Measurements from ENCODE around the gene REG1B.

The REG1B gene

GRCh38 chr2:79090693-79091092 lies 2.9 kb upstream of the REG1B start:
- no peaks in the 10 kb centered on the region for H3F3A ChIP-seq (ENCODE audit: insufficient read depth)
- H3K79me2 ChIP-seq (ENCODE audit: insufficient read depth, low read length), result no peaks in the 10 kb centered on the region
- H2AFZ ChIP-seq (ENCODE audit: low read depth, low read length, severe bottlenecking), result no peak overlapping the region
- H3K4me2 ChIP-seq (ENCODE audit: low read depth, low read length, poor library complexity, severe bottlenecking), result no peak overlapping the region
- no peak overlapping the region for H3K9ac ChIP-seq (ENCODE audit: low read length)
- no peak overlapping the region for H3K4me3 ChIP-seq (ENCODE audit: insufficient read depth, low read length, poor library complexity, severe bottlenecking)
- TF ChIP-seq CTCF (IDR thresholded peaks at IDR 0.05; ENCODE audit: insufficient read depth, low read length, poor library complexity, severe bottlenecking) (no peak), EZH2phosphoT487 (conservative IDR thresholded peaks at IDR 0.05; ENCODE audit: low read length) (no peak)
- no peaks in the 10 kb centered on the region for H3K36me3 ChIP-seq (ENCODE audit: low read length)
- no peaks in the 10 kb centered on the region for H3K27me3 ChIP-seq (ENCODE audit: low read length)
- H4K20me1 ChIP-seq (ENCODE audit: low read depth, low read length), result no peaks in the 10 kb centered on the region
- H3K27ac ChIP-seq (ENCODE audit: low read depth, low read length), result no peak overlapping the region
- no peaks in the 10 kb centered on the region for H3K9me2 ChIP-seq (replicated peaks; ENCODE audit: insufficient read depth, low read length)
- no peaks in the 10 kb centered on the region for H3K9me3 ChIP-seq (ENCODE audit: insufficient read depth, low read length)

- H2AFZ ChIP-seq (ENCODE audit: low read depth, low read length, severe bottlenecking), result no peak overlapping the region
- H3K9me3 ChIP-seq (ENCODE audit: insufficient read depth, low read length), result no peaks in the 10 kb centered on the region
- no peaks in the 10 kb centered on the region for H3K79me2 ChIP-seq (ENCODE audit: insufficient read depth, low read length)
- H3K27ac ChIP-seq (ENCODE audit: low read depth, low read length), result no peak overlapping the region
- no peak overlapping the region for H3K4me2 ChIP-seq (ENCODE audit: low read depth, low read length, poor library complexity, severe bottlenecking)
- H3K4me3 ChIP-seq (ENCODE audit: insufficient read depth, low read length, poor library complexity, severe bottlenecking), result no peak overlapping the region
- H3K9ac ChIP-seq (ENCODE audit: low read length), result no peak overlapping the region
- no peaks in the 10 kb centered on the region for H4K20me1 ChIP-seq (ENCODE audit: low read depth, low read length)
- no peaks in the 10 kb centered on the region for H3K36me3 ChIP-seq (ENCODE audit: low read length)
- no peaks in the 10 kb centered on the region for H3K9me2 ChIP-seq (replicated peaks; ENCODE audit: insufficient read depth, low read length)
- no peaks in the 10 kb centered on the region for H3F3A ChIP-seq (ENCODE audit: insufficient read depth)
- TF ChIP-seq EZH2phosphoT487 (conservative IDR thresholded peaks at IDR 0.05; ENCODE audit: low read length), result no peak
- no peak for TF ChIP-seq CTCF (IDR thresholded peaks at IDR 0.05; ENCODE audit: insufficient read depth, low read length, poor library complexity, severe bottlenecking)
- H3K27me3 ChIP-seq (ENCODE audit: low read length), result no peaks in the 10 kb centered on the region
These were observed 1.5 kb downstream of the REG1B start for GRCh38 chr2:79086255-79086654.

- Histone ChIP-seq H2AFZ (ENCODE audit: low read depth, low read length, severe bottlenecking) (no peak overlapping the region), H3K4me2 (ENCODE audit: low read depth, low read length, poor library complexity, severe bottlenecking) (no peak overlapping the region), H3K27ac (ENCODE audit: low read depth, low read length) (no peak overlapping the region), H3K27me3 (ENCODE audit: low read length) (no peaks in the 10 kb centered on the region), H3K9ac (ENCODE audit: low read length) (no peak overlapping the region), H3K9me2 (replicated peaks; ENCODE audit: insufficient read depth, low read length) (no peaks in the 10 kb centered on the region), H3K36me3 (ENCODE audit: low read length) (no peaks in the 10 kb centered on the region), H3K79me2 (ENCODE audit: insufficient read depth, low read length) (no peaks in the 10 kb centered on the region), H3K9me3 (ENCODE audit: insufficient read depth, low read length) (no peaks in the 10 kb centered on the region), H4K20me1 (ENCODE audit: low read depth, low read length) (no peaks in the 10 kb centered on the region), H3K4me3 (ENCODE audit: insufficient read depth, low read length, poor library complexity, severe bottlenecking) (no peak overlapping the region), H3F3A (ENCODE audit: insufficient read depth) (no peaks in the 10 kb centered on the region)
- TF ChIP-seq CTCF (IDR thresholded peaks at IDR 0.05; ENCODE audit: insufficient read depth, low read length, poor library complexity, severe bottlenecking) (no peak), EZH2phosphoT487 (conservative IDR thresholded peaks at IDR 0.05; ENCODE audit: low read length) (no peak)
These were observed 2.4 kb downstream of the REG1B start for GRCh38 chr2:79085382-79085781.
